B cell (primary cell): ENCODE measurements around the gene PGLYRP1. TPM values are rescaled to one million over a fixed set of nuclear protein-coding genes. Genes with fewer than 3 reads are reported as not detected.

Experiments
- ATAC-seq: fragments of 200-7000 bp; cut with Tn5 transposase; one replicate; pipeline ENCODE4 v1.10.0; 2021; ENCODE audit warnings: low read depth, mild to moderate bottlenecking, moderate number of reproducible peaks, moderate library complexity
- CTCF ChIA-PET: fragments of 350-600 bp; sonication (Branson Sonifier 250); formaldehyde crosslinking; loops from one replicate; lab custom pipeline; 2021; ENCODE audit warnings: antibody characterized with exemption, inconsistent platforms; lab: Charles Lee
- POLR2A ChIA-PET: fragments of 350-600 bp; sonication (Branson Sonifier 250); formaldehyde crosslinking; loops from one replicate; lab custom pipeline; 2021; ENCODE audit warnings: antibody characterized with exemption; lab: Charles Lee
- DNase-seq: peaks from one replicate; pipeline ENCODE4 v3.0.0; 2013
- H2AFZ ChIP-seq: 2 replicates; pipeline ENCODE4 v1.6.1; 2012; ENCODE audit warnings: mild to moderate bottlenecking, low read depth, low read length; ENCODE audit not compliant: insufficient read depth, poor library complexity, severe bottlenecking
- H3K27ac ChIP-seq, 2 donors: 1 replicate in 1 of 2; 2 replicates in 1 of 2; pipeline ENCODE4 v1.5.1; 2012 to 2013; ENCODE audit warnings: low read length in 2 of 2, mild to moderate bottlenecking in 2 of 2, moderate library complexity in 1 of 2
- H3K27me3 ChIP-seq, 4 experiments: fragments of 200-600 bp in 1 of 4; sonication (generic) in 1 of 4; replicated peaks in 1 of 4; 1 replicate in 2 of 4; 2 replicates in 2 of 4; pipeline versions ENCODE4 v1.6.1 to v1.7.0; 2013 to 2016; ENCODE audit warnings: low read length in 3 of 4, mild to moderate bottlenecking in 2 of 4, mixed read lengths in 1 of 4, moderate library complexity in 1 of 4; ENCODE audit not compliant: insufficient read depth in 4 of 4, control insufficient read depth in 3 of 4; ENCODE audit errors: control extremely low read depth in 1 of 4
- H3K36me3 ChIP-seq, 2 experiments: replicated peaks in 1 of 2; 1 replicate in 1 of 2; 2 replicates in 1 of 2; pipeline versions ENCODE4 v1.6.1 to v1.7.1; 2013; ENCODE audit warnings: low read length in 1 of 2; ENCODE audit not compliant: insufficient read depth in 2 of 2, control insufficient read depth in 1 of 2; ENCODE audit errors: control extremely low read depth in 1 of 2, extremely low read depth in 1 of 2
- H3K4me1 ChIP-seq, 2 donors: fragments of 200-600 bp in 1 of 2; sonication (generic) in 1 of 2; 1 replicate in 1 of 2; 2 replicates in 1 of 2; pipeline versions ENCODE4 v1.5.1 to v1.6.1; 2013 to 2017; ENCODE audit warnings: low read length in 2 of 2; ENCODE audit not compliant: control insufficient read depth in 2 of 2, insufficient read depth in 2 of 2
- H3K4me2 ChIP-seq: replicated peaks from 2 replicates; pipeline ENCODE3; 2012; ENCODE audit warnings: mild to moderate bottlenecking, low read depth, low read length; ENCODE audit not compliant: poor library complexity, severe bottlenecking
- H3K4me3 ChIP-seq, 5 experiments: fragments of 200-600 bp in 1 of 5; sonication (generic) in 1 of 5; 1 replicate in 3 of 5; 2 replicates in 2 of 5; pipeline versions ENCODE4 v1.5.1 to v1.7.0; 2011 to 2016; ENCODE audit warnings: low read length in 4 of 5, mild to moderate bottlenecking in 4 of 5, low read depth in 2 of 5, control low read depth in 1 of 5, moderate library complexity in 1 of 5; ENCODE audit not compliant: insufficient read depth in 1 of 5; ENCODE audit errors: control extremely low read depth in 1 of 5, extremely low read depth in 1 of 5
- H3K79me2 ChIP-seq: fragments of 200-600 bp; sonication (generic); one replicate; pipeline ENCODE4 v1.6.0; 2016; ENCODE audit warnings: low read length; ENCODE audit not compliant: control insufficient read depth, insufficient read depth
- H3K9ac ChIP-seq: fragments of 200-600 bp; sonication (generic); 2 replicates; pipeline ENCODE4 v1.6.1; 2017; ENCODE audit warnings: mild to moderate bottlenecking, low read length, moderate library complexity
- H3K9me3 ChIP-seq, 3 donors: one replicate each; pipeline versions ENCODE4 v1.6.1 to v1.7.1; 2013; ENCODE audit warnings: low read length in 2 of 3; ENCODE audit not compliant: control insufficient read depth in 2 of 3, insufficient read depth in 1 of 3; ENCODE audit errors: control extremely low read depth in 1 of 3
- H4K20me1 ChIP-seq: 2 replicates; pipeline ENCODE4 v1.6.0; 2012; ENCODE audit warnings: mild to moderate bottlenecking, low read length; ENCODE audit not compliant: insufficient read depth, control insufficient read depth, poor library complexity, severe bottlenecking
- H3K27ac Mint-ChIP-seq: one replicate; pipeline ENCODE4 v1.8.0; 2021; ENCODE audit warnings: mixed read lengths
- H3K27me3 Mint-ChIP-seq: one replicate; pipeline ENCODE4 v1.8.0; 2021; ENCODE audit warnings: mixed read lengths
- H3K4me1 Mint-ChIP-seq: one replicate; pipeline ENCODE4 v1.8.0; 2021; ENCODE audit warnings: mixed read lengths
- H3K4me3 Mint-ChIP-seq: one replicate; pipeline ENCODE4 v1.8.0; 2021; ENCODE audit warnings: mixed read lengths
- H3K9me3 Mint-ChIP-seq: one replicate; pipeline ENCODE4 v1.8.0; 2022; ENCODE audit warnings: mixed read lengths; ENCODE audit not compliant: insufficient read depth
- CTCF ChIP-seq: fragments of 200-600 bp; IDR thresholded peaks from one replicate; pipeline ENCODE4 v1.8.0; 2022; ENCODE audit warnings: antibody characterized with exemption, mild to moderate bottlenecking
- EZH2 ChIP-seq: IDR thresholded peaks from 2 replicates; pipeline ENCODE4 v1.6.1; 2012; ENCODE audit warnings: borderline replicate concordance, low read depth, mild to moderate bottlenecking, moderate library complexity, low read length; ENCODE audit not compliant: insufficient read depth, poor library complexity, severe bottlenecking
- WGBS: methylation state at CpG from one replicate; pipeline ENCODE4 v1.1.5; 2013; ENCODE audit warnings: missing lambda C conversion rate; ENCODE audit not compliant: insufficient coverage; 5-methylcytosine and 5-hydroxymethylcytosine counted together
- intact Hi-C: fragments of 100-400 bp; cut with micrococcal nuclease; formaldehyde crosslinking; loops from one replicate; pipeline ENCODE4 v1.10.0; 2022
- polyA plus RNA-seq: library from polyadenylated mRNA; depleted of rRNA; stranded (reverse); fragments of >200 nt; gene quantifications from 2 replicates; pipeline ENCODE4 v1.2.3, GENCODE V29; 2012
- total RNA-seq, 2 donors: library from RNA; stranded (reverse); fragments of 120-200 nt in 1 of 2; gene quantifications; 1 replicate in 1 of 2; 2 replicates in 1 of 2; pipeline versions ENCODE4 v1.2.3 to v1.2.4, GENCODE V29; 2013 to 2022

PGLYRP1 gene
- total and polyA plus RNA-seq, 2 donors (not counting 1 experiment from before 2014, with no cell fraction given): not detected

- peak; percentile 53 for DNase-seq
- Histone ChIP-seq H3K79me2 (no peaks in the 10 kb centered on the region), H3K9ac (no peak within 1 kb of the TSS), H3K4me2 (peak within 1 kb of the TSS; percentile 60), H3K27me3 (peaks cover 0 to 65% (median 38%) of the 10 kb centered on the region in 4 experiments), H4K20me1 (no peaks in the 10 kb centered on the region), H3K4me3 (no peak within 1 kb of the TSS), H3K4me1 (peaks cover 26 to 30% of the 10 kb centered on the region in 2 donors), H3K27ac (no peak within 1 kb of the TSS), H3K9me3 (peaks cover 0 to 35% (median 3%) of the 10 kb centered on the region in 3 donors), H2AFZ (peak within 1 kb of the TSS; percentile 42), H3K36me3 (no peaks in the 10 kb centered on the region)
- ATAC-seq: no peak
- POLR2A ChIA-PET: no interaction called here
- peaks cover 70% of the 10 kb centered on the region for H3K27me3 Mint-ChIP-seq
- peaks cover 18% of the 10 kb centered on the region for H3K4me1 Mint-ChIP-seq
- no peaks in the 10 kb centered on the region for H3K9me3 Mint-ChIP-seq
- H3K4me3 Mint-ChIP-seq: peak within 1 kb of the TSS; percentile 76
- no peak within 1 kb of the TSS for H3K27ac Mint-ChIP-seq
- TF ChIP-seq EZH2: no peak
- TF ChIP-seq CTCF: no peak
- WGBS: 9% methylated on average over 45 of the region's 58 CpGs
- CTCF ChIA-PET: interaction anchor here (1.3 kb wide), 1 partner anchor 13 kb away, joined by 4 read pairs; no protein-coding TSS in a partner anchor
- intact Hi-C loops: no loop called here
Measured at GRCh38 chr19:45973553-45974338, 49.1 kb downstream of the PGLYRP1 start, which contains the start of gene NOVA2. TSS of gene NOVA2 (minus strand) at chr19:45973865. CDS start at chr19:45973351, 514 bp downstream.
